Measurements from ENCODE around the gene MB21D2. TPM values are rescaled to one million over a fixed set of nuclear protein-coding genes. Genes with fewer than 3 reads are reported as not detected.

MB21D2 gene
- polyA plus RNA-seq, 1 donor (not counting 4 experiments of a cell fraction or from before 2014, with no cell fraction given): 9.0 TPM

DNA sequence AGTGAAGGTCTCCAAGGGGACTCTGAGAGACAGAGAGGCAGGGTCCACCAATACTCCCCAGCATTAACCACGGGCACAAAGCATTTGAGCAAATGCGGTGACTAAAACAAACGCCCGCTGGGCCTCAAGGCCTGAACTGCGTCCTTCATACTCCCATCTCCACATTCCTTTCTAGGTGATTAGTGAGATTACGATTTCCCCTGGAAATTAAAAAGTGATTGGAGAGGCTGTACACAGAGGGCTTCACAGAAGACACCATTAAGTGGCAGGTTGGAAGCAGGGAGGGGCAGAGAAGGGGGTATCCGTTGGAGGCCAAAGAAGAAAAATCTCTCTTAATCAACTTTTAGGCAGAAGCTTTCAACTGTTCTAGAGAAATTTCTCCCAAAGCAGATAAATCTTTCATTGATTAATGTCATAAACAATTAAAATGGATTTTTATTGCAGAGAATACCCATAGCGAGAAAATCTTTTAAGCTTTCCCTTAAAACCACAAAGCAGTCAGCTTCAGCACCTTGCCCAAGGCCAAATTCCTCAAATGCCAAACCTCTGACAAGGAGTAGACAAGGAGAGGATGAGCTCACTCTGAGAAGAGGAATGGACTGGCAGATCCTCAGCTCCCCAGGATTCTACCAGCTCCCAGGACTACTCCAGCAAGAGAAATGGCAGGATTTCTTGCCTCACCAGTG lies 38.2 kb downstream of the MB21D2 start:
- Histone ChIP-seq H3K27ac (ENCODE audit: control insufficient read depth, insufficient read depth, low read length) (peak overlapping the region; percentile 87), H3K4me1 (ENCODE audit: control insufficient read depth, extremely low read depth, insufficient read depth, low read length) (peaks cover 23% of the 10 kb centered on the region)
- FAIRE-seq: peak; percentile 79

DNA sequence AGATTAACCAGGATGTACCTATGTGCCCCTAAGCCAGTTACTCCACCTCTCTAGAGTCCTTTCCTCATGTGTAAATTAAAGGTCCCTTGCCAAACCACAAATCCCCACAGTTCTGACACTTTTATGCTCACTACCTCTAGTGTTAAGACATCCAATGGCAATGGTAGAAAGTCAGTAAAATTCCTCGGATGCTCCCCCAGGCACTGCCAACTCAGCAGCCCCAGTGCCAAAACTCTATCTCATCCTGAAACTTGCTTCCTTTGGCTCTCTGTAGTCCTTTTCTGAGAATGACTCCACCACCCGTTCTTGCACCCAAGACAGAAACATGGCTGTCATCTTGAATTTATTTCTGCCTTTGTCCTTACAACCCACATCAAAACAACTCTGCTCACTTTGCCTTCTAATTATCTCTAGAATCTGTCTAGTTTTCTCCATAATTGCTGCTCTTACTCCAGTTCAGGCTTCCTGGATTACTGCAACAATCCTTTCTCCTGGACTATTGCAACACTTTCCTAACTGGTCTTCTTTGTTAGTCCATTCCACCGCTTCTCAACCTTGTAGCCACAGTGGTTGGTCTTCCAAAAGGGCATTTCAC lies 41.6 kb downstream of the MB21D2 start:
- no peaks in the 10 kb centered on the region for H3K9me1 ChIP-seq (ENCODE audit: control insufficient read depth, extremely low read depth, insufficient read depth, low read length)
- dilution Hi-C loops (cut with MboI; ENCODE audit: extremely low pct_ligation_motif_present, low sequenced_read_pairs): no loop called here
- no peaks in the 10 kb centered on the region for H3K36me3 ChIP-seq (ENCODE audit: control insufficient read depth in 2 of 2, extremely low read depth in 1 of 2, insufficient read depth in 2 of 2, low read length in 2 of 2)
- no peak for TF ChIP-seq EZH2 (IDR thresholded peaks at IDR 0.05; ENCODE audit: low read length)
- TF ChIP-seq, protein P1, sequence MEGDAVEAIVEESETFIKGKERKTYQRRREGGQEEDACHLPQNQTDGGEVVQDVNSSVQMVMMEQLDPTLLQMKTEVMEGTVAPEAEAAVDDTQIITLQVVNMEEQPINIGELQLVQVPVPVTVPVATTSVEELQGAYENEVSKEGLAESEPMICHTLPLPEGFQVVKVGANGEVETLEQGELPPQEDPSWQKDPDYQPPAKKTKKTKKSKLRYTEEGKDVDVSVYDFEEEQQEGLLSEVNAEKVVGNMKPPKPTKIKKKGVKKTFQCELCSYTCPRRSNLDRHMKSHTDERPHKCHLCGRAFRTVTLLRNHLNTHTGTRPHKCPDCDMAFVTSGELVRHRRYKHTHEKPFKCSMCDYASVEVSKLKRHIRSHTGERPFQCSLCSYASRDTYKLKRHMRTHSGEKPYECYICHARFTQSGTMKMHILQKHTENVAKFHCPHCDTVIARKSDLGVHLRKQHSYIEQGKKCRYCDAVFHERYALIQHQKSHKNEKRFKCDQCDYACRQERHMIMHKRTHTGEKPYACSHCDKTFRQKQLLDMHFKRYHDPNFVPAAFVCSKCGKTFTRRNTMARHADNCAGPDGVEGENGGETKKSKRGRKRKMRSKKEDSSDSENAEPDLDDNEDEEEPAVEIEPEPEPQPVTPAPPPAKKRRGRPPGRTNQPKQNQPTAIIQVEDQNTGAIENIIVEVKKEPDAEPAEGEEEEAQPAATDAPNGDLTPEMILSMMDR (optimal IDR thresholded peaks at IDR 0.05 in 1 of 3, IDR thresholded peaks at IDR 0.05 in 1 of 3, conservative IDR thresholded peaks at IDR 0.05 in 1 of 3; ENCODE audit: extremely low read depth in 1 of 3, insufficient read depth in 2 of 3, low read length in 3 of 3): no peak
- no peak overlapping the region for H3K9ac ChIP-seq (ENCODE audit: control insufficient read depth, extremely low read depth, insufficient read depth, low read length)
- no peak overlapping the region for H3K27ac ChIP-seq (ENCODE audit: control insufficient read depth, insufficient read depth, low read length)
- no peak for DNase-seq (ENCODE audit: low read depth, low spot score)
- H3K27me3 ChIP-seq (ENCODE audit: control insufficient read depth, extremely low read depth, insufficient read depth, low read length): no peaks in the 10 kb centered on the region
- H3K9me3 ChIP-seq (ENCODE audit: control insufficient read depth, low read depth, low read length): no peaks in the 10 kb centered on the region
- no peaks in the 10 kb centered on the region for H4K20me1 ChIP-seq (ENCODE audit: control insufficient read depth, extremely low read depth, insufficient read depth, low read length)
- peak overlapping the region; percentile 49 for H3K4me2 ChIP-seq (ENCODE audit: control insufficient read depth, extremely low read depth, insufficient read depth, low read depth, low read length)
- peaks cover 27% of the 10 kb centered on the region for H3K79me2 ChIP-seq (ENCODE audit: control insufficient read depth, insufficient read depth, low read length)
- H3K4me3 ChIP-seq (ENCODE audit: control insufficient read depth in 2 of 3, extremely low read depth in 1 of 3, insufficient read depth in 2 of 3, low read depth in 1 of 3, low read length in 3 of 3): no peak overlapping the region
- H2AFZ ChIP-seq (ENCODE audit: control insufficient read depth, low read length): no peak overlapping the region
- H3K4me1 ChIP-seq (ENCODE audit: control insufficient read depth, extremely low read depth, insufficient read depth, low read length): peaks cover 19% of the 10 kb centered on the region
- FAIRE-seq: peak; percentile 84

More for the DNA sequence above, 38.2 kb downstream of the MB21D2 start:
- Histone ChIP-seq H3K9me1 (ENCODE audit: control insufficient read depth, extremely low read depth, insufficient read depth, low read length) (no peaks in the 10 kb centered on the region), H2AFZ (ENCODE audit: control insufficient read depth, low read length) (no peak overlapping the region), H3K4me3 (ENCODE audit: control insufficient read depth in 2 of 3, extremely low read depth in 1 of 3, insufficient read depth in 2 of 3, low read depth in 1 of 3, low read length in 3 of 3) (peak overlapping the region in 2 of 3 experiments; percentile 48 to 58), H3K27me3 (ENCODE audit: control insufficient read depth, extremely low read depth, insufficient read depth, low read length) (no peaks in the 10 kb centered on the region), H3K36me3 (ENCODE audit: control insufficient read depth in 2 of 2, extremely low read depth in 1 of 2, insufficient read depth in 2 of 2, low read length in 2 of 2) (no peaks in the 10 kb centered on the region), H3K9ac (ENCODE audit: control insufficient read depth, extremely low read depth, insufficient read depth, low read length) (peak overlapping the region; percentile 65), H3K9me3 (ENCODE audit: control insufficient read depth, low read depth, low read length) (no peaks in the 10 kb centered on the region), H3K79me2 (ENCODE audit: control insufficient read depth, insufficient read depth, low read length) (peaks cover 26% of the 10 kb centered on the region), H3K4me2 (ENCODE audit: control insufficient read depth, extremely low read depth, insufficient read depth, low read depth, low read length) (peak overlapping the region; percentile 94), H4K20me1 (ENCODE audit: control insufficient read depth, extremely low read depth, insufficient read depth, low read length) (no peaks in the 10 kb centered on the region)
- dilution Hi-C loops (cut with MboI; ENCODE audit: extremely low pct_ligation_motif_present, low sequenced_read_pairs): no loop called here
- TF ChIP-seq, protein P1 (optimal IDR thresholded peaks at IDR 0.05 in 1 of 3, IDR thresholded peaks at IDR 0.05 in 1 of 3, conservative IDR thresholded peaks at IDR 0.05 in 1 of 3; ENCODE audit: extremely low read depth in 1 of 3, insufficient read depth in 2 of 3, low read length in 3 of 3): no peak
- no peak for TF ChIP-seq EZH2 (IDR thresholded peaks at IDR 0.05; ENCODE audit: low read length)
- peak; percentile 80 for DNase-seq (ENCODE audit: low read depth, low spot score)
